ENCODE results near the gene CLBA1.
"Not testable (repeated sequence)": the region's sequence is repeated elsewhere in the genome, so short reads cannot be mapped to it uniquely, and the experiment has no call there.

Gene CLBA1
- 0.46 to 3.9 (median 2.0) reads per million in 18 experiments for total RNA-seq

DNA sequence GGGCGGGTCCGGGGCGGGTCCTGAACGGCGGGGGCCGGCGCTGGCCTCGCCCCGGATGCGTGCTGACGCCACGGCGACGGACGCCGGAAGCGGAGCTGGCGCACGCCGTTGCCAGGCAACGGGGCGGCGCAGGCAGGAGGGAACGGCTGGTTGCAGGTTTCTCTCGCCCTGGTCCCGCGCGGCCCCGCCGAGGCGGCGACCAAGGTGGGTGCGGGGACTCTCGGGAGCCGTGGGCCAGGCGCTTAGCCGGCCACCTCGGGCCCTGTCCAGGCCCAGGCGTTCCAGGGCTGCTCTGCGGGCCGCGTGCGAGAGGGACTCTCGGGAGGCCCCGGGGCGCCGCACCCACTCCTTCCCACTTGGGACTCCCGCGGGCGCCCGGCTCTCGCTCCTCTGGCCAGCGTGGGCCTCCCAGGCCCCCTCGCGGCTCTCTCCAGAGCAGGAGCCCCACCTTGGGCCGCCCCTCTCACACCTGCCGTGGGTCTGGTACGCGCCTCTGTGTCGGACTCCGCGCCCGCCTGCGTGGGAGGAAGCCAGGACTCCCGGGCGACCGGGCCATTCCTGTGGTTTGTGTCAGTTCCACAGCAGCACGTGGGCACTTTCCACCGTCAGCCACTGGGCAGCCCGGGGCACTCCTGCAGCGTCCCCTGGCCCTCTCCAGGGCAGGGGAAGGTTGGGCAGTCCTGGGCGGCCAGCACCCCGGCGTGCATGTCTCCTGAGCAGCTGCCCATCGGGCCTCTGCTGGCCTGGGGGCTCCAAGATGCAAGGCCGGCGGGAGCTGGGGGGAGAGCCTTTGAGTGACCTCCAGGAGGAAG lies at the start of gene CLBA1:
Gene CLBA1, plus strand, starts transcription at position 114 of the 812 bp plus-strand sequence. Its CDS starts 644 bp downstream, at position 758.
- peak; percentile 86 to 94 for DNase-seq

DNA sequence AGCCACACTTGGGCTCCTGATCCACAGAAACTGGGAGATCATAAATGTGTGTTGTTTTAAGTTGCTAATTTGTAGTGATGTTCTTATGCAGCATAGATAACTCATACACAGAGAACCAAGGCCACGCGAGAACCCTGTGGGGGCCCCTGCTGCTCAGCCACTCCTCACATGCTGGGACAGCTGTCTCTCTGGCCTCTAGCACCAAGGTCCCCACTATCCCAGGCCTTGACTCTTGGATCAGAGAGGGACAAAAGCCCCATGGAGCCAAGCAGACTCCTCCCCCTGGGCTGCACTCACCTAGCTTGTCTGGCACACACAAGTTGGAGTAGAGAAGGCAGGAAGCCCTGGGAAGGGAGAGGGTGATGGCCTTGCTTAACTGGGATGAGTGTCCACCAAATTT lies 49.6 kb upstream of the CLBA1 start:
- DNase-seq, result no peak

DNA sequence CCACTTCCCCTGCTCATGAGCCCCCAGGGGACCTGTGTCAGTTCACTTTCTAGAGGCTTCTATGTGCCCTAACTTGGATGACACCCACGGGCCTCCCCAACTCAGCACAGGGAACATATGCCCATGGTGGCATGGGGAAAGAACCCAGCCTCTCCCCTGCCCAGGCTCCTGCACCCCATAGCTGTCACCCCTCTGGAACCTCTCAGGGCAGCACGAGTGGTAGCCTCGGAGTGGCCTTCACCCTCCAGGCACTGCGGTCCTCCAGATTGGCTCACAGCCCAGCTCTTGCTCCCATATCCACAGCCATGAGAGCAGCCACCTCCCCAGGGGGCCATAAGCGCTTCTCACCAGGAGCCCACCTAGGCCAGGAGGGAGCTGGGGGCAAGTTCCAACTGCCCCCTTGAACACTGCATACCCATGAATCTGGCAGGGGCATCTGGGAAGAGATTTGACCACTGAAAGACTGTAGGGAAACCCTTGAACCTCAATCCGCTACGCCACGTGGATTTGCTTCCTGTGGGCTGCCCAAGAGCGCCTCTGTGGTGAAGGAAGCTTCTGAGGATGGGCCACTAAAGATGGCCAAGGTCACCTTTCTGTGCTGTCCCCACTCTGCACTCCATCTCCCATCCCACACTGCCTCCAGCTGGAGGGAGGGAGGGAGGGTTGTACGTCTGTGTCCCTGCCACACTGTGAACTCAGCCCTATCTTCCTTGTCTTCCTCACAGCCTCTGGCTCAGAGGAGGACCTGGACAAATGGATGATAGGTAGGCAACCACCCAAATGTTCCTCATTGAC lies 49.0 kb upstream of the CLBA1 start:
- DNase-seq, result no peak

DNA sequence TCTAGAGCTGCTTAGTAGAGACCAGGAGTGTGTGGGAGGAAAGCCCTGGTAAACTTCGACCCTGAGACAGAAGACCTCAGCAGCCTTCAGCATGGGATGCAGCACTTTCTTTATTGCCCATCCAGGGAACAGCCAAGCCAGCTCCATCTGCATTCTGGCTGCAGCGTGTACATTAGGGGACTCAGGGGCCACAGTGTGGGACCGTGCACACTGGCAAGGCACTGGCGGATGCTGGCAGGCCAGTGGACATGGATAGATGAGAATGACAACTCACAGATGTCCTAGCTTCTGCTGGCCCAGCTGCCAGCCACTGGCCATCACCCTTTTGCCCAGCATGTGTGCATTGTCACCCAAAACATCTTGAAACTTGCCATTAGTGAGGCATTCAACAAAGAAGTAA lies 48.4 kb upstream of the CLBA1 start:
- DNase-seq, result no peak

DNA sequence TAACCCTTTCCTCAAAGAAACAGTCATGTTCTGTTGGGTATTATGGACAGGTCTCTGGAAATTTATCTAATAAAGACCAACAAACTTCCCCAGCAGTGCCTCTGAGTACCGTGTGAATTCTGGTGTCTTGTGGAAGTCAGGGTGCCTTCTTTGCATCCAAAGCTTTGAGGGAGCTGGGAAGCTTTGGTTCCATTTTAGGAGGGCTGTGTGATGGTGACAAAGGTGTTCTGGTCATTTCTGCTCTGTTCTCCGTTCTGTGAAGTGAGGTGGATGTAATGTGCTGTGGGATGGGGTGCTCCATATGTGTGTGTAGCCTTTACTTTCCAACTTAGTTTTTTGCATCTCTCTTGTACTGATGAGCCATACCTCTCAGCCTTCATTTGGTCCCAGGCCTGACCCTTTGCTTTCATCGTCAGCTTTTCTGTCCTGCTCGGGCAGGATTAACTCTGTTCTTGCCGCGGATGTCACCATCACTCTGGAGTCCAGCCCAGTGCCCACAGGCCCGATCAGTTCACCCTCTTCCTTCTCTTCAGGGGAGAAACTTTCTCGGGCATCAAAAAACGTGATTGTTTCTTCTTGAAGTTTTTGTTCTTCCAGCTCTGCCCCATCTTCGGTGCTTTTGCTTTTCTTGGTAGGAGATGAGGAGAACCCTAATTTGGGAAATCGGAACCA lies 47.8 kb upstream of the CLBA1 start:
- DNase-seq, result no peak

DNA sequence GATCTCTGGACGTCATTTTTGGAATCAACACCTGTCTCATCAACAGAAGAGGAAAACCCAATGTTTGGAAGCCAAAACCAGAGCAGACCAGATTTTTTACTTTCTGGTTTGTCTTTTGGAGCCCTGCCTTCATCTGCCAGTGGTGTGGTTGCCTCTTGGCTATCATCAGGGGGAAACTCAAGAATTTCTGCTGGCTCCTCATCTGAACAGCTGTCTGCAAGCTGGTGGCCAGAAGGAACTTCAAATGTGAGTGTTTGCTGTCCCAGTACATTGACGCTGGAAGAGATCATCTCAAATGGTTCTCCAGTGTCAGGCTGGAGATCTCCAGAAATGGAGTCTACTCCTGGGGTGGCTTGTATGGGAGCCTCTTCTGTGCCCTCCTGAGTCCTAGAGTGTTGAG lies 47.2 kb upstream of the CLBA1 start:
- DNase-seq, result no peak

DNA sequence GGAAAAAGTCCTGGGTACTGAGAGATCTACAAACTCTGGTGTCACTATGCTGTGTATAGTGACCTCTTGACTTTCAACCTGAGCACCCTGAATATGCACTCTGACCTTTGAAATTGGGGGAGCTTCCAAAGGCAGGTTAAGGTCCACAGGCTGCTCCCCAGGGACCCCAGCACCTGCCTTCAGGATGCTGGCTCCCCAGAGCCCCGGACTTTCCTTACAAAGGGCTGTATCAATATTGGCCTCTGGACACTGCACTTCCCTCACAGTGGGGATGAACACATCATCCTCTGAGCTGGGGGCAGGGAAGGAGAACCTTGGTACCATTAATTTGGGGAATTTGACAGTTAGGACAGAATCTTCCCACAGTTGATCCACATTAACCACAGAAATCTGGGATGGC lies 46.6 kb upstream of the CLBA1 start:
- no peak for DNase-seq

DNA sequence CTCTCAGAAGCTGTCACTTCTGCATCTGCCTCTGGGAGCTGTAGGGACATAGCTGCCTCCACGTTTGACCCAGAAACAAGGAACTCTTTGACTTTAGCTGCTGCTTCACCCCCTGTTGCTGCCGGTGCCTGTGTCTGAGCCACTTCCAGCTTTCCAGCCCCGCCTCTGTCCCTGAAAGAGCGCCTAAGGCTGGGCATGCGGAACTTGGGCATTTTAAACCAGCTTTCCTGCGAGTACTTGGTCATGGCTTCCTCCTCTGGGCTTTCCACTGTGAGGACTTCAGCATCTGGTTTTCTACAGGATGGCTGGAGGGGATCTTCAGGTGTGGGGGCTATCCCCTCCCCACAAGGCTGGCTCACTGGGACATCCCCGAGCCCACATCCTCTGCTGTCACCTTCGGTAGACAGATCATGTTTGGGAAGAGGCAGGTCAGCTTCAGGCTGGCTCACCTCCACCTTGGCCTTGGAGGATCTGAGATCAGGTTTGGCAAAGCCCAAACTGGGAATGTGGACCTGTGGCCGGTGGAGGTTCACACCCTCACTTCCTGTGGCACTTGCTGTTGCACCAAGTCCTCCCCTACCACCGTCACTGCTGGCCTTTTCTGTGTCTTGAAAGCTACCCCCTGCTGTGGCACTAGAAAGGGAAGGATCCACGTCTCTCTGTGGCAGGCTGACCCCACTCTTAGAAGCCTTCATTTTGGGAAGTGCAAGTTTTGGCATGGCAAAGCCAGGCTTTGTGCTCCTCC lies 45.8 kb upstream of the CLBA1 start:
- peak; percentile 17 to 47 for DNase-seq

DNA sequence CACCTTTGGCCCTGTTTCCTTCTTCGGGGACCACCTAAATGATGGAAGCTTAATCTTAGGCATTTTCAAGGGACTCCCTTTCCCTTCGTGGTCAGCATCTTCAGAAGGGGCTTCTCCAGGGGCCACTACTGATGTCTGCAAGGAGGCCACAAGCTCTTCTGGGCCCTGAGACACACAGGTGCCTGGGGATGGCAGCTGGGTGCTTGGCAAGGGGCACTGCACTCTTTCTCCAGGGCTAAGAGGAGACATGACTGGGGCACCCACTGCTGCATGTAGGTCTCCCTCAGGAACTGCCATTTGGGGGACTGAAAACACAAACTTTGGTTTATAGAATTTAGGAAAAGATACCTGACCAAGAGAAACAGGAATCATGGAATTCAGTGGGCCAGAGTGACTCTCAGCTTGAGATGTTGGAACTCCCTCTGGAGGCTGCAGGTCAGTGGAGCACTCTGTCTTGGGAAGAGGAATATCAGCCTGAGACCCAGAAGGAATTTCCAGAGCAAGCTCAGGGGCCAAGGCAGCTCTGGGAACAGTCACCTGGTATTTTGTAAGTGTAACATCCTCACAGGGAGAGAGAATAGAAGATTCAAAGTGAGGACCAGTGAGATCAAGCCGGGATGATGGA lies 45.0 kb upstream of the CLBA1 start:
- no peak for DNase-seq

DNA sequence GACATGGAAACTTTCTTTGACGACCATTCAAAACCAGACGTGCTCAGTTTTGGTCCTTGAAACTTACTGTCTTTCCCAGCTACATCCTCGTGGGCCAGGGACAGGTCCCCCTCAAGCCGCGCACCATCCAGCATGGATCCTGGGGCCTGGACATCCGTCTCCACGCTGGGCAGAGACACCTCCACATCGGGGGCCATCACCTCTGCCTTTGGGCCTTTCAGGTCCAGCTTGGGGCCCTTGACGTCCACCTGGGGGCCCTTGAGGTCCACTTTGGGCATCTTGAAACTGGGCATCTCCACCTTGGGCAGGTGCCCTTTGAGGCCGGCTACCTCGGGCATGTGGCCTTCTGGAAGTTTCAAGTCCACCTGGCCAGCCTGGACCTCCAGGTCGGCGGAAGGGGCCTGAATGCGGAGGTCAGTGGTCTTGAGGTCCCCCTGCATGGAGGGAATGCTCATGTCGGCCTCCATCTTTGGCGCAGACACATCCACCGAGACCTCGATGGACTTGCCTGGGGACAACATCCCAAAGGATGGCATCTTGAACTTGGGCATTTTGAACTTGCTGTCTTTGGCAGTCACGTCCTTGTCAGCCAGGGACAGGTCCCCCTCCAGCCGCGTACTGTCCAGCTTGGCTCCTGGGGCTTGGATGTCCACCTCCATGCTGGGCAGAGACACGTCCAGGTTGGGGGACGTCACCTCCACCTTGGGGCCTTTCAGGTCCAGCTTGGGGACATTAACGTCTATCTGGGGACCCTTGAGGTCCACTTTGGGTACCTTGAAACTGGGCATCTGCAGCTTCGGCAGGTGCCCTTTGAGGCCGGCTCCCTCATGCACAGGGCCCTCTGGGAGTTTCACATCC lies 43.9 kb upstream of the CLBA1 start:
- no peak for DNase-seq

DNA sequence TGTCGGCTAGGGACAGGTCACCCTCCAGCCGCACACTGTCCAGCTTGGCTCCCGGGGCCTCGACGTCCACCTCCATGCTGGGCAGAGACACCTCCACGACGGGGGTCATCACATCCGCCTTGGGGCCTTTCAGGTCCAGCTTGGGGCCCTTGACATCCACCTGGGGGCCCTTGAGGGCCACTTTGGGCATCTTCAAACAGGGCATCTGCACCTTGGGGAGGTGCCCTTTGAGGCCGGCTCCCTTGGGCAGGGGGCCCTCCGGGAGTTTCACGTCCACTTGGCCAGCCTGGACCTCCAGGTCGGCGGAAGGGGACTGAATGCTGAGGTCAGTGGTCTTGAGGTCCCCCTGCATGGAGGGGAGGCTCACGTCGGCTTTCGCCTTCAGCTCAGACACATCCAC lies 43.0 kb upstream of the CLBA1 start:
- no peak for DNase-seq

DNA sequence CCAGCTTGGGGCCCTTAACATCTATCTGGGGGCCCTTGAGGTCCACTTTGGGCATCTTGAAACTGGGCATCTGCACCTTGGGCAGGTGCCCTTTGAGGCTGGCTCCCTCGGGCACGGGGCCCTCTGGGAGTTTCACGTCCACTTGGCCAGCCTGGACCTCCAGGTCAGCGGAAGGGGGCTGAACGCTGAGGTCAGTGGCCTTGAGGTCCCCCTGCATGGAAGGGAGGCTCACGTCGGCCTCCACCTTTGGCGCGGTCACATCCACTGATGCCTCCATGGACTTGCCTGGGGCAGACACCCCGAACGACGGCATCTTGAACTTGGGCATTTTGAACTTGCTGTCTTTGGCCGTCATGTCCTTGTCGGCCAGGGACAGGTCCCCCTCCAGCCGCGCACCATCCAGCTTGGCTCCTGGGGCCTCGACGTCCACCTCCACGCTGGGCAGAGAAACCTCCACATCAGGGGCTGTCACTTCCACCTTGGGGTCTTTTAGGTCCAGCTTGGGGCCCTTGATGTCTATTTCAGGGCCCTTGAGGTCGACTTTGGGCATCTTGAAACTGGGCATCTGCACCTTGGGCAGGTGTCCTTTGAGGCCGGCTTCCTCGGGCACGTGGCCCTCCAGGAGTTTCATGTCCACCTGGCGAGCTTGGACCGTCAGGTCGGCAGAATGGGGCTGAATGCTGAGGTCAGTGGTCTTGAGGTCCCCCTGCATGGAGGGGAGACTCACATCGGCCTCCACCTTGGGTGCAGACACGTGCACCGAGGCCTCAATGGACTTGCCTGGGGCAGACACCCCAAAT lies 42.2 kb upstream of the CLBA1 start:
- not testable (repeated sequence) for DNase-seq

DNA sequence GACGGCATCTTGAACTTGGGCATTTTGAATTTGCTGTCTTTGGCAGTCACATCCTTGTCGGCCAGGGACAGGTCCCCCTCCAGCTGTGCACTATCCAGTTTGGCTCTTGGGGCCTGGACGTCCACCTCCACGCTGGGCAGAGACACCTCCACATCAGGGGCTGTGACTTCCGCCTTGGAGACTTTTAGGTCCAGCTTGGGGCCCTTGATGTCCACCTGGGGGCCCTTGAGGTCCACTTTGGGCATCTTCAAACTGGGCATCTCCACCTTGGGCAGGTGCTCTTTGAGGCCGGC lies 41.6 kb upstream of the CLBA1 start:
- not testable (repeated sequence) for DNase-seq

DNA sequence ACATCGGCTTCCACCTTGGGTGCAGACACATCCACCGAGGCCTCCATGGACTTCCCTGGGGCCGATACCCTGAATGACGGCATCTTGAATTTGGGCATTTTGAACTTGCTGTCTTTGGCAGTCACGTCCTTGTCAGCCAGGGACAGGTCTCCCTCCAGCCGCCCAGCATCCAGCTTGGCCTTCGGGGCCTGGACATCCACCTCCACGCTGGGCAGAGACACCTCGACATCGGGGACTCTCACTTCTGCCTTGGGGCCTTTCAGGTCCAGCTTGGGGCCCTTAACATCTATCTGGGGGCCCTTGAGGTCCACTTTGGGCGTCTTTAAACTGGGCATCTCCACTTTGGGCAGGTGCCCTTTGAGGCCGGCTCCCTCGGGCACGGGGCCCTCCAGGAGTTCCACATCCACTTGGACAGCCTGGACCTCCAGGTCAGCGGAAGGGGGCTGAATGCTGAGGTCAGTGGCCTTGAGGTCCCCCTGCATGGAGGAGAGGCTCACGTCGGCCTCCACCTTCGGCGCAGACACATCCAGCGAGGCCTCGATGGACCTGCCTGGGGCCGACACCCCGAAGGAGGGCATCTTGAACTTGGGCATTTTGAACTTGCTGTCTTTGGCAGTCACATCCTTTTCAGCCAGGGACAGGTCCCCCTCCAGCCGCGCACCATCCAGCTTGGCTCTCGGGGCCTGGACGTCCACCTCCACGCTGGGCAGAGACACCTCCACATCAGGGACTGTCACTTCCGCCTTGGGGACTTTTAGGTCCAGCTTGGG lies 41.0 kb upstream of the CLBA1 start:
- not testable (repeated sequence) for DNase-seq

DNA sequence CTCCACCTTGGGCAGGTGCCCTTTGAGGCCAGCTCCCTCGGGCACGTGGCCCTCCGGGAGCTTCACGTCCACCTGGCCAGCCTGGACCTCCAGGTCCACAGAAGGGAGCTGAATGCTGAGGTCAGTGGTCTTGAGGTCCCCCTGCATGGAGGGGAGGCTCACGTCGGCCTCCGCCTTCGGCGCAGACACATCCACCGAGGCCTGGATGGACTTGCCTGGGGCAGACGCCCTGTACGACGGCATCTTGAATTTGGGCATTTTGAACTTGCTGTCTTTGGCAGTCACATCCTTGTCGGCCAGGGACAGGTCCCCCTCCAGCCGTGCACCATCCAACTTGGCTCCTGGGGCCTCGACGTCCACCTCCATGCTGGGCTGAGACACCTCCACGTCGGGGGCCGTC lies 40.3 kb upstream of the CLBA1 start:
- DNase-seq, result not testable (repeated sequence)

DNA sequence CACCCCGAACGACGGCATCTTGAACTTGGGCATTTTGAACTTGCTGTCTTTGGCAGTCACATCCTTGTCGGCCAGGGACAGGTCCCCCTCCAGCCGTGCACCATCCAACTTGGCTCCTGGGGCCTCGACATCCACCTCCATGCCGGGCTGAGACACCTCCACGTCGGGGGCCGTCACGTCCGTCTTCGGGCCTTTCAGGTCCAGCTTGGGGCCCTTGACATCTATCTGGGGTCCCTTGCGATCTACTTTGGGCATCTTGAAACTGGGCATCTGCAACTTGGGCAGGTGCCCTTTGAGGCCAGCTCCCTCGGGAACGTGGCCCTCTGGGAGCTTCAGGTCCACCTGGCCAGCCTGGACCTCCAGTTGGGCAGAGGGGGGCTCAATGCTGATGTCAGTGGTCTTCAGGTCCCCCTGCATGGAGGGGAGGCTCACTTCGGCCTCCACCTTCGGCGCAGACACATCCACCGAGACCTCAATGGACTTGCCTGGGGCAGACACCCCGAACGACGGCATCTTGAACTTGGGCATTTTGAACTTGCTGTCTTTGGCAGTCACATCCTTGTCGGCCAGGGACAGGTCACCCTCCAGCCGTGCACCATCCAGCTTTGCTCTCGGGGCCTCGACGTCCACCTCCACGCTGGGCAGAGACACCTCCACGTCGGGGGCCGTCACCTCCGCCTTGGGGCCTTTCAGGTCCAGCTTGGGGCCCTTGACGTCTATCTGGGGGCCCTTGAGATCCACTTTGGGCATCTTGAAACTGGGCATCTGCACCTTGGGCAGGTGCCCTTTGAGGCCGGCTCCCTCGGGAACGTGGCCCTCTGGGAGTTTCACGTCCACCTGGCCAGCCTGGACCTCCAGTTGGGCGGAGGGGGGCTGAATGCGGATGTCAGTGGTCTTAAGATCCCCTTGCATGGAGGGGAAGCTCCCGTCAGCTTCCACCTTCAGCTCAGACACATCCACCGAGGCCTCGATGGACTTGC lies 39.3 kb upstream of the CLBA1 start:
- not testable (repeated sequence) for DNase-seq

DNA sequence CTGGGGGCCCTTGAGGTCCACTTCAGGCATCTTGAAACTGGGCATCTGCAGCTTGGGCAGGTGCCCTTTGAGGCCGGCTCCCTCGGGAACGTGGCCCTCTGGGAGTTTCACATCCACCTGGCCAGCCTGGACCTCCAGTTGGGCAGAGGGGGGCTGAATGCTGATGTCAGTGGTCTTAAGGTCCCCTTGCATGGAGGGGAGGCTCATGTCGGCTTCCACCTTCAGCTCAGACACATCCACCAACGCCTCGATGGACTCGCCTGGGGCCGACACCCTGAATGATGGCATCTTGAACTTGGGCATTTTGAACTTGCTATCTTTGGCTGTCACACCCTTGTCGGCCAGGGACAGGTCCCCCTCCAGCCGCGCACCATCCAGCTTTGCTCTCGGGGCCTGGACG lies 38.4 kb upstream of the CLBA1 start:
- DNase-seq, result not testable (repeated sequence)

All from inflammatory macrophage (primary cell).